ENCODE data around the gene FUT3.
"Not testable (repeated sequence)": the region's sequence is repeated elsewhere in the genome, so short reads cannot be mapped to it uniquely, and the experiment has no call there.

FUT3 gene

GRCh38 chr19:5851302-5851701 is at the start of gene FUT3:
TSS of gene FUT3 (minus strand) at chr19:5851449.
- DNase-seq, result no peak

- DNase-seq, result no peak
These were observed 49.7 kb upstream of the FUT3 start for GRCh38 chr19:5900976-5901375.

GRCh38 chr19:5899728-5900526 is 48.7 kb upstream of the FUT3 start:
- DNase-seq, result no peak

- no peak for DNase-seq
These were observed 46.1 kb upstream of the FUT3 start for GRCh38 chr19:5897189-5897969.

GRCh38 chr19:5896365-5897076 is 45.3 kb upstream of the FUT3 start:
- DNase-seq, result no peak

- DNase-seq, result no peak
These were observed 44.6 kb upstream of the FUT3 start for GRCh38 chr19:5895890-5896289.

- no peak for DNase-seq
These were observed 44.2 kb upstream of the FUT3 start for GRCh38 chr19:5895409-5895808.

GRCh38 chr19:5894704-5895349 is 43.6 kb upstream of the FUT3 start:
- DNase-seq, result no peak

- no peak for DNase-seq
These were observed 42.9 kb upstream of the FUT3 start for GRCh38 chr19:5893907-5894703.

- DNase-seq, result no peak
These were observed 42.2 kb upstream of the FUT3 start for GRCh38 chr19:5893296-5893903.

- no peak for DNase-seq
These were observed 41.6 kb upstream of the FUT3 start for GRCh38 chr19:5892772-5893275.

GRCh38 chr19:5891938-5892771 is 40.9 kb upstream of the FUT3 start:
- no peak for DNase-seq

- no peak for DNase-seq
These were observed 40.3 kb upstream of the FUT3 start for GRCh38 chr19:5891572-5891937.

- no peak for DNase-seq
These were observed 38.9 kb upstream of the FUT3 start for GRCh38 chr19:5890099-5890498.

- DNase-seq, result no peak
These were observed 38.2 kb upstream of the FUT3 start for GRCh38 chr19:5889288-5889971.

- DNase-seq, result not testable (repeated sequence)
These were observed 33.0 kb upstream of the FUT3 start for GRCh38 chr19:5884065-5884811.

GRCh38 chr19:5883157-5883873 is 32.1 kb upstream of the FUT3 start:
- DNase-seq, result not testable (repeated sequence)

GRCh38 chr19:5882421-5882968 is 31.2 kb upstream of the FUT3 start:
- no peak for DNase-seq

Data from stimulated activated naive CD4-positive, alpha-beta T cell (primary cell).